UCSD-AML1 (cell line): Measurements from ENCODE around the gene RSAD1.
A peak's percentile ranks its signal among the peaks of the same experiment; 100 is the strongest.
"Not testable (repeated sequence)": the region's sequence is repeated elsewhere in the genome, so short reads cannot be mapped to it uniquely, and the experiment has no call there.

Experiments used
- DNase-seq: peaks from one replicate; lab custom pipeline; 2025; ENCODE audit not compliant: unreplicated experiment; lab: John Stamatoyannopoulos, UW

RSAD1 gene

DNA sequence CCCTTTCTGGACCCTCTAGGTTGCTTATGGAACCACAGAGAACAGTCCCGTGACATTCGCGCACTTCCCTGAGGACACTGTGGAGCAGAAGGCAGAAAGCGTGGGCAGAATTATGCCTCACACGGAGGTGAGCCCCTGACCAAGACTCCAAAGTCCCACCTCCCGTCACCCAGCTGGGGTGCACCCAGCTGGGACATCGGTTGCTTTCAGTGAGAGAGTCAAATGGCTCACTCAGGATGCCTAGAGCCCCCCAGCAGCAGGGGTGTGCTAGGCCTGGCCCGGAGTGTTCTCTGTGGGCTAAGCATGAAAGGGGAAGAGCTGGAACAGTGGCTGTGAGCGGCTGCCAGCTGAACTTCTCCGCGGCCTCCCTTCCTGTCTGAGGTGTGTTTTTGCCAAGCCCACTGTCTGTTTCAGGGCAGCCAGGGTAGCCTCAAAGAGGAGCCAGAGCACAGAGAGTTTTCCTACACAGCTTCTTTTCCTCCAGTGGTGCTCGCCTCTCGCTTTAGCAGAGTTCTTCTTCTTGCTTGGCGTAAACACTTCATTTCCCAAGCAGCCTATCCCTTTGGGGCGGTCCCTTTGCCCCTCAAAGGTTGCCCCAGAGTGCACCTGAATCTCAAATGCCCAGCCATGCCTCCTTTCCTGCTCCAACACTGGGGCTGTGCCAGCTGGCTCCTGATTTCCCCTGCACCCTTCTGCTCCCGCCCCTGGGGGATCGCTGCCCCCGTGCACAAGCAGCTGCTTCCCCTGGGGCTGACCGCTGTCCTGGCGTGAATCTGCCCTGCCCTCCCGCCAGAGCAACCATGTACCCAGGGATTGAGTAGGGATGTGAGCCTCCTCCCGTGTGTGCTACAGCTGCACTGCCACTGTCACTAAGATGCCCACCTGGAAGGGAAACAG, 7.4 kb upstream of the RSAD1 start:
- peak; percentile 23 for DNase-seq

DNA sequence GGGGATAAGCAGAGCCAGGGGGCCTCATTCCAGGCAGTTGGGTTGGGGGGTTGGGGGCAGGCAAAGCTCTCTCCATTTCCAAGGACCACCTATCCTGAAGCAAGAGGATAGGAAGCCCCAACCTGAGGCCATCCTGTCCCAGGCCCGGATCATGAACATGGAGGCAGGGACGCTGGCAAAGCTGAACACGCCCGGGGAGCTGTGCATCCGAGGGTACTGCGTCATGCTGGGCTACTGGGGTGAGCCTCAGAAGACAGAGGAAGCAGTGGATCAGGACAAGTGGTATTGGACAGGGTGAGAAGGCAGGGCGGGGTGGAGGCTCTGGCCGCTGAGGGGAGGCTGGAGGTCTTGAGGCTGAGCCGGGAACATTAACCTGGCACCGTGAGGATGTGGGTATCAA, 6.4 kb upstream of the RSAD1 start:
- no peak for DNase-seq

DNA sequence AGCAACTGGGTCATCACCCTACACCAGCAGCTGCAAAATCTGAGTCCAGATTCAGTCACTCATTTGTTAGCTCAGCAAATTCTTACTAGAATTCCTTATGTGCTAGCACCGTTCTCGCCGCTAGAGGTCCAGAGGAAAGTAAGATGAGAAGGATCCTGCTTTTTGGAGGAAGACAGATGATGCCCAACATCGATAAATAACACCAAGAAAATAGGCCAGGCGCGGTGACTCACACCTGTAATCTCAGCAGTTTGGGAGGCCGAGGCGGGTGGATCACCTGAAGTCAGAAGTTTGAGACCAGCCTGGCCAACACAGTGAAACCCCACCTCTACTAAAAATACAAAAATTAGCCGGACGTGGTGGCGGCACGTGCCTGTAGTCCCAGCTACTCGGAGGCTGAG, 5.9 kb upstream of the RSAD1 start:
- not testable (repeated sequence) for DNase-seq

DNA sequence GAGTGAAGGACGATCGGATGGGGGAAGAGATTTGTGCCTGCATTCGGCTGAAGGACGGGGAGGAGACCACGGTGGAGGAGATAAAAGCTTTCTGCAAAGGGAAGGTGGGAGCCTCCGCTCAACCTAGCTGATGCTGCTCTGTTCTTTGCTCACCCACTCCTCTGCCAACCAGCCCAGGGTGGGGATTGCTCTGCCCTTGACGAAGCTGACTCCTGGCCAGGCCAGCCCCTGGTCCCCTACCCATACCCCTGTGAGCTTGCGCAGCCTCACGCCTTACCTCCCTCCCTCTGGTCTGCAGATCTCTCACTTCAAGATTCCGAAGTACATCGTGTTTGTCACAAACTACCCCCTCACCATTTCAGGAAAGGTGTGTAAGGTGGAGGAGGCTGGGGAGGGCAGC, 4.8 kb upstream of the RSAD1 start:
- DNase-seq, result no peak

- no peak for DNase-seq
Measured at GRCh38 chr17:50474523-50474922, 4.1 kb upstream of the RSAD1 start.

- DNase-seq, result no peak
Measured at GRCh38 chr17:50475362-50475761, 3.3 kb upstream of the RSAD1 start.

GRCh38 chr17:50475775-50476544, 2.7 kb upstream of the RSAD1 start:
- not testable (repeated sequence) for DNase-seq

GRCh38 chr17:50476545-50477315, 1.9 kb upstream of the RSAD1 start:
- no peak for DNase-seq

DNA sequence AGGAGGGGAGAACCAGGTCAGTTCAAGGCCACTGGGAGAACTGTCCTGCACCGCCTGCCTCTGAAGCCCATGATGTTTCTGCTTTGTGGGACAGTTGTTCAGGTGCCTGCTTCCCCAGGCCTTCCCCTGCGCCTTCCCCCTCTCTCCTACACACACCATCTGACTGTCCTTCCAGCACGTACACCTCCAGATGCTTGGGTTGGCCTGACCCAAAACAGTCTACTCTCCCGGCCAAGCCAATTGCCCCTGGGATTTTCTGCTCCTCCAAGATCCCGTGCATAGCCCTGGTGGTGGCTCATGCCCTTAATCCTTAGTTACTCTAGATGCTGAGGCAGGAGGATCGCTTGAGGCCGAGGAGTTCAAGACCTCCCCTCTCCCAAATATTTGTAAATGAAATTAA, 684 bp upstream of the RSAD1 start:
- no peak for DNase-seq

DNA sequence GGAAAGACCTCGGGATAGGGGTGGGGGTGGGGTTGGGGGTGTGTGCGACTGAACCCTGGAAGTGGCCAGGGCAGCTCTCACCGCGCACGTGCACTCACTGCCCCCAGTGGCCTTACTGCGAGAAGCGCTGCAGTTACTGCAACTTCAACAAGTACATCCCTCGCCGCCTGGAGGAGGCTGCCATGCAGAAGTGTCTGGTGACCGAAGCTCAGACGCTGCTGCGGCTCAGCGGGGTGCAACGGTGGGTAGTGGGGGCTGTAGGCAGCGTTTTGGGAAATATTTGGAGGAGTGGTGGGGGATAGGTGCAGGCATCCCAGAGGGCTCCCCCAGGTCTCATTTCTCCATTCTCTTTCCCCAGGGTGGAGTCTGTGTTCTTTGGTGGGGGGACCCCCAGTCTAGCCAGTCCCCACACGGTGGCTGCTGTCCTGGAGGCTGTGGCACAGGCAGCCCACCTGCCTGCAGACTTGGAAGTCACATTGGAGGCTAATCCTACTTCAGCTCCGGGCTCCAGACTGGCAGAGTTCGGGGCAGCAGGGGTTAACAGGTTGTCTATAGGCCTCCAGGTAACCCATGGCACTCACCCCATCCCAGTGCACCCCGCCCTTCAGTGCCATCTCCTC, 972 bp downstream of the RSAD1 start:
- DNase-seq, result peak; percentile 80

GRCh38 chr17:50480142-50480764, 1.6 kb downstream of the RSAD1 start:
- no peak for DNase-seq

DNA sequence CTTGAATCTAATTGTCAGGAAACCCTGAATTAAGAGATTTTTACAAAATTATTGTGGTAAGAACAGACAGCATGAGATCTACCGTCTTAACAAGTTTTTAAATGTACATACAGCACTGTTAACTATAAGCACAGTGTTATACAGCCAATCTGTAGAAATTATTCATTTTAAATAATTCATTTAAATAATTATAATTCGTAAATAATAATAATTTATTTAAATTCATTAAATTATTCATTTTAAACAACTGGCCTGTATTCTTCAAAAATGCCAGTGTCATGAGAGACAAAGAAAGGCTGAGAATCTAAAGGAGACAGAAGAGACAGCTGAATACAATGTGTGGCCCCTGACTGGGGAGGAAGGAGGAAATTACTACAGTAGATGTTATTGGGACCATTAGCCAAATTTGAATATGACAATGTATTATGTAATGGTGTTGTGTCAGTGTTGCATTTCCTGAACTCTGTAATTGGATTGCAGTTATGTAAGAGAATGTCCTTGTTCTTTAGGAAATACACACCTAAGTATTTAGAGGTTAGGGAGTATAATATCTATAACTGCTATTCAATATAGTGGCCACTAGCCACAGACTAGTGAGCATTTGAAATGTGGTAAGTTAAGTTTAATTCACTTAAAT, 2.3 kb downstream of the RSAD1 start:
- no peak for DNase-seq

GRCh38 chr17:50481648-50482047, 3.0 kb downstream of the RSAD1 start:
- no peak for DNase-seq

DNA sequence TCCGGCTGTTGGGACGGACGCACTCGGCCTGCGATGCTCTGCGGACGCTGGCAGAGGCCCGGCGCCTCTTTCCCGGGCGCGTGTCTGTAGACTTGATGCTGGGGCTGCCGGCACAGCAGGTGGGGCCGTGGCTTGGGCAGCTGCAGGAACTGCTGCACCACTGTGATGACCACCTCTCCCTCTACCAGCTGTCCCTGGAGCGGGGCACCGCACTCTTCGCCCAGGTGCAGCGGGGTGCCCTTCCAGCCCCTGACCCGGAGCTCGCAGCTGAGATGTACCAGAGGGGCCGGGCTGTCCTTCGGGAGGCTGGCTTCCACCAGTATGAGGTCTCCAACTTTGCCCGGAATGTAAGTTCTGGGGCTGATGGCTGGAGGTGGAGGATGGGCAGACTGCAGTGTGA, 3.5 kb downstream of the RSAD1 start:
- no peak for DNase-seq

DNA sequence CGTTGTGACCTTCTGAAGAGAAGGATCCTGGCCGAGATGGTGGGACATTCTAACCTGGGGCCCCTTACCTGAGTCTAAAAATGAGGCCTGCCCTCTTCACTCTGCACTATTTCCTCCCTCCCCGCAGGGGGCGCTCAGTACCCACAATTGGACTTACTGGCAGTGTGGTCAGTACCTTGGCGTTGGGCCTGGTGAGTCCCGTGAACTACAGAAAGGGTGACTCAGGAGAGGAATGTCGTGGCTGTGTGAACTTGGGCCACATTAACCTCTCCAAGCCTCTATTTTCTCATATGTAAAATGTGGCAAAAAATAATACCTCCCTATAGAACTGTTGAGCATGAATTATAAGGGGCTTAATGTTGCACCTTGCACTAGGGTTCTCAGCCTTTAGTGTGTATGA, 3.9 kb downstream of the RSAD1 start:
- peak; percentile 78 for DNase-seq

DNA sequence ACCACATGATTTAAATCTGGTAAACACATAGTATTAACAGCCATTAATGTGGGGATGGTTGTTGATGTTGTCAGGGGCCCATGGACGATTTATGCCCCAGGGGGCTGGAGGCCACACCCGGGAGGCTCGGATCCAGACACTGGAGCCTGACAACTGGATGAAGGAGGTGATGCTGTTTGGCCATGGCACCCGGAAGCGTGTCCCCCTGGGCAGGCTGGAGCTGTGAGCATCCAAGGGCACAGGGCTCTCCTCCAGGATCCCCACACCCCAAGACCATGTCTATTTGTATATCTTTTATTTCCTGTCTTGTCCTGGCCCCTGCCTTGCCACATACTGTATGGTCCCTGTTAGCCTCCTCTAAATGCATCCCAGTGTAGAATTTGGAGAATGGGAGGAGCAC, 4.6 kb downstream of the RSAD1 start:
- no peak for DNase-seq

DNA sequence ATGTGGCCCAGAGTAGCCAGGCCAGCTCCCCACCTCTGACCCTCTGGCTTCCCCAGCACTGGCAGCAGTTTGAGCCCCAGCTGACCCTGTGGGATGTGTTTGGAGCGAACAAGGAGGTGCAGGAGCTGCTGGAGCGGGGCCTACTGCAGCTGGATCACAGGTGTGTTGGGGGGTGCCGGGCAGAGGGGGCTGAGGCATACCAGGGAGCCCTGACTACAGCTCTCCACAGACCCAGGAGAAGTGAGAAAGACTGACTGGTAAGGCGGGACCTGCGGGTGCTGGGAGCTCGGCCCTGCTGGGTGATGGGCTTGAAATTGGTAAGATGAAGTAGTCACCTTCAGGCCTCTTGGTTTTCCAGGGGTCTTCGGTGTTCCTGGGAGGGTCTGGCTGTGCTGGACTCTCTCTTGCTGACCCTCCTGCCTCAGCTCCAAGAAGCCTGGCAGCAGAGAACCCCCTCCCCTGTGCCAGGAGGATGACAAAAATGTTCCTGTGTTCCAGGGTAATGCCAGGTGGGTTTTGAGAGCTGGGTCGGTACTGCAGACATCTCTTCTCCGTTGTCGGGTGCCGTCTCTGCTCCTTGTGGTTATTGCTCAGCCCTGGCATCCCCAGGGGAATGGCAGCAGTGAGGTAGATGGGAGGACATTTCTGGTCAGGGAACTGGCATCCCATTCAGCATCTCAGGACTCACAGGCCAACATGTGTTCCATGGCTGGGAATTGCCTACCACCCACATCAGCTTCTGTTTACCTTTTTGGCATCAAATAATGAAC, 5.9 kb downstream of the RSAD1 start:
- no peak for DNase-seq

GRCh38 chr17:50487213-50488096, 8.8 kb downstream of the RSAD1 start:
- DNase-seq, result no peak
